Mucosa of stomach (tissue), 1 donor: ENCODE measurements around the gene PLIN4.
"Not testable (repeated sequence)": the region's sequence is repeated elsewhere in the genome, so short reads cannot be mapped to it uniquely, and the experiment has no call there.

Source experiments
- H3K27me3 ChIP-seq: one replicate; pipeline ENCODE4 v1.7.0; 2013; ENCODE audit warnings: mild to moderate bottlenecking, low read length; ENCODE audit not compliant: control insufficient read depth, insufficient read depth
- H3K36me3 ChIP-seq: one replicate; pipeline ENCODE4 v1.7.0; 2013; ENCODE audit warnings: low read length; ENCODE audit not compliant: control insufficient read depth, insufficient read depth
- H3K4me1 ChIP-seq: one replicate; pipeline ENCODE4 v1.7.0; 2013; ENCODE audit warnings: mild to moderate bottlenecking, low read length; ENCODE audit not compliant: control insufficient read depth, insufficient read depth
- H3K4me3 ChIP-seq: one replicate; pipeline ENCODE4 v1.7.0; 2013; ENCODE audit warnings: low read length
- H3K9ac ChIP-seq: one replicate; pipeline ENCODE4 v1.7.0; 2013; ENCODE audit warnings: mild to moderate bottlenecking, low read length, moderate library complexity
- H3K9me3 ChIP-seq: one replicate; pipeline ENCODE4 v1.7.0; 2013; ENCODE audit warnings: mild to moderate bottlenecking, low read length, moderate library complexity; ENCODE audit not compliant: control insufficient read depth
- donor health status: Pancreatic carcinoma.

Gene PLIN4

DNA sequence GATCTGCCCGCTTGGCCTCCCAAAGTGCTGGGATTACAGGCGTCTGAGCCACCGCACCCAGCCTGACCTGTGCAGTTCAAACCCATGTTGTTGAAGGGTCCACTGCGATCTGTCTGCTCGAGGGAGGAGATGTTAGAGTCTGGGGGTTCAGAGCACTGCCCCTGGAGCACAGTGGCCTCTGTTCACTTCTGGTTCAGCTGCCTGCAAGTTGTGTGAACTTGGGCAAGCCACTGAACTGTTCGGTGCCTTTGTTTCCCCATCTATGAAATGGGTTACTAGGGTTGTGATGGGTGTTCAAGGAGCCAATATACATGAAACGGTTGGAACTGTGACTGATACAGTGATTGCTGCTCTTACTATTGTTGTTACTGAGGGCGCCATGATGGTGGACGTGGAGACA lies 15.0 kb upstream of the PLIN4 start:
- no peak overlapping the region for H3K4me3 ChIP-seq
- peaks cover 4% of the 10 kb centered on the region for H3K27me3 ChIP-seq
- H3K36me3 ChIP-seq: no peaks in the 10 kb centered on the region
- no peak overlapping the region for H3K9ac ChIP-seq
- no peaks in the 10 kb centered on the region for H3K9me3 ChIP-seq
- peaks cover 19% of the 10 kb centered on the region for H3K4me1 ChIP-seq

GRCh38 chr19:4531562-4532165 lies 13.4 kb upstream of the PLIN4 start:
- H3K9me3 ChIP-seq: no peaks in the 10 kb centered on the region
- H3K27me3 ChIP-seq: peaks cover 3% of the 10 kb centered on the region

GRCh38 chr19:4529924-4530522 lies 11.7 kb upstream of the PLIN4 start:
- Histone ChIP-seq H3K4me1 (peaks cover 6% of the 10 kb centered on the region), H3K36me3 (no peaks in the 10 kb centered on the region), H3K9ac (no peak overlapping the region), H3K4me3 (no peak overlapping the region), H3K9me3 (no peaks in the 10 kb centered on the region), H3K27me3 (no peaks in the 10 kb centered on the region)

More at GRCh38 chr19:4531562-4532165, 13.4 kb upstream of the PLIN4 start:
- H3K4me1 ChIP-seq: peaks cover 15% of the 10 kb centered on the region
- no peak overlapping the region for H3K9ac ChIP-seq
- H3K36me3 ChIP-seq: no peaks in the 10 kb centered on the region
- no peak overlapping the region for H3K4me3 ChIP-seq

DNA sequence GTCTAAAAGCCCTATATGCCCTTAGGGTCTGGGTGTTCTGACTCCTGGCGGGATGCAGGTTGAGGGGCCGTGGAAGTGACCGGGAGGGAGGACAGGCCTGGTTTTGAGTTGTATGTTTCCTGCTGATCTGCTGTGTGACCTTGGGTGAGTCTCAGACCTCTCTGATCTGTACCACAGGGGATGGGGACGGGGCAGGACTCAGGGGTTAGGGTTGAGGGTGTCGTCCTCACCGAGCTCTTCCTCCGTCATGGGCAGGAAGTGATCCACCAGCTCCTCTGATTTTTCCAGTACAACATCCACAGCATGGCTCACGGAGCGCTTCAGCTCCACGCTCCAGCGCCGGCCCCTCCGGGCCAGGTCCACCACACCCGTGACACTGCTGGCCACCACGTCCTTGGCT lies 10.6 kb upstream of the PLIN4 start:
- Histone ChIP-seq H3K9ac (no peak overlapping the region), H3K27me3 (no peaks in the 10 kb centered on the region), H3K9me3 (no peaks in the 10 kb centered on the region), H3K4me3 (no peak overlapping the region), H3K4me1 (no peaks in the 10 kb centered on the region), H3K36me3 (no peaks in the 10 kb centered on the region)

GRCh38 chr19:4527377-4527776 lies 9.1 kb upstream of the PLIN4 start:
- not testable (repeated sequence) for H3K4me1 ChIP-seq, H3K27me3 ChIP-seq, H3K4me3 ChIP-seq, H3K9ac ChIP-seq, H3K9me3 ChIP-seq, H3K36me3 ChIP-seq

- H3K4me1 ChIP-seq: no peaks in the 10 kb centered on the region
- H3K4me3 ChIP-seq: no peak overlapping the region
- H3K9ac ChIP-seq: no peak overlapping the region
- no peaks in the 10 kb centered on the region for H3K9me3 ChIP-seq
- no peaks in the 10 kb centered on the region for H3K36me3 ChIP-seq
- no peaks in the 10 kb centered on the region for H3K27me3 ChIP-seq
Observed at GRCh38 chr19:4525563-4526002, 7.3 kb upstream of the PLIN4 start.

DNA sequence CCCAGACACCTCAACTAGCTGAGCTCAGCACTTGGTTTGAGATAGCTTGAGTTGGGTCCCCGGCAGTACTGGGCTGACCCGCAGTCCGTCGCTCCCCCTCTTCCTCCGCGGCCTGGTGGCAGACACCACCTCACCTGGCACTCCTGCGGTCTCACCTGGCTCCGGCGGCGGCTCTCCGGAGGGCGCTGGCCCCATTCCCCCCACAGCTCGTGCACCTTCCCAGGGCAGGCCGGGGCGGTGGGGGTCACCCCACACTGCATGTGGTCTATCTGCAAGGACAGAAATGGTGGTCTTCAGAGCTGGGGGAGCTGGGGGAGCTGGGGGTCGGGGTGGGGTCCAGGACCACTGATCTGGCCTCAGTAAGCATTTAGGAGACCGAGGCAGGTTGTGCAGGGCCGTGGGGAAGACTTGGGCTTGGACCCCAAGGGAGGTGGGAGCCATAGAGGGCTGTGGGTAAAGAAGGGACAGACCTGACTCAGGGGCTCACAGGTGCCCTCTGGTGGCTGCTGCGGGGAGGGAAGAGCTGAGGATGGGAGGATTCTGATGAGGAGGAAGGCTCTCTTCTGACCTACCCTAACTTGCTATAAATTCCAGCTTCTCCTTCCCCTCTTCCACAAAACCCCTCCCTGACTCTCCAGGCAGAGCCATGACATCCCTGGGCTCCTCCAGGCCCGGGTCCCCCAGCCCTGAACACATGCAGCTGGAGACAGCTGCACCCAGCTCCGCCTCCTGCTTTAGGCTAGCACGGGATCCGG lies 6.7 kb upstream of the PLIN4 start:
- Histone ChIP-seq H3K27me3 (no peaks in the 10 kb centered on the region), H3K9me3 (no peaks in the 10 kb centered on the region), H3K4me1 (no peaks in the 10 kb centered on the region), H3K4me3 (no peak overlapping the region), H3K36me3 (no peaks in the 10 kb centered on the region), H3K9ac (no peak overlapping the region)

DNA sequence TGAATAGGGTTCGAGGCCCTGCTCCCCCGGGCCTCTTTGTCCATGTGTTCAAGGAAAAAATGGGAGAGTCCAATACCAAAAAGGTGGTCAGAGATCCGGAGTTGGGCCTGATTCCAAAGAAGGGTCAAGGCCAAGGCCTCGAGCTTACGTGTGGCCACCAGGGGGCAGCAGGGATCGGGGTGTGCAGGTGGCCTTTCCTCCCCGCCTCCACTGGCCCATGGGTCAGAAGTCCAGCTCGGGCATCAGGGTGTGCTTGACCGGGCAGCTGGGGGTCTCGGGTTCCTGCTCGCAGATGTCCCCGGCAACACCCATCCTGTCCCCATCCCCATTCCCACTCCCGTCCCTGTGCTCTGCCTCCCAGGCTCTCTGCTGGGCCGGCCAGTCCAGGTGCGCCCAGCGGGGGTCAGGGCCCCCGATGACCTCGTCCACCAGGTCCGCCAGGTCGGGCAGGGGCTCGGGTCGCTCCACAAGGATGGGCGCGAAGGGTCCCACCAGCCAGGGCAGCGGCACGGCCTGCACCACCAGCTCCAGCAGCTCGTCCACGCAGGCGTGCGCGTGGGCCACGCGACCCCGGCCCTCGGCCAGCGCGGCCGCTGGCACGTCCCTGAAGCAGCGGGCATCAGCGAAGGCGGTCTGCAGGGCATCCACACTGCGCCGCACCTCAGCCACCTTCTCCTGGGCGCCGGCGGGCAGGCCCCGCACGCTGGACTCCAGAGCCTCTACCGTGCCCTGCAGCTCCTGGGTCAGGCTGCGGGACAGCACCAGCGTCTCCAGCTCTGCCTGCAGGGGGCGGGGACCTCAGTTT lies 5.2 kb upstream of the PLIN4 start:
- peaks cover 11% of the 10 kb centered on the region for H3K4me1 ChIP-seq
- peaks cover 4% of the 10 kb centered on the region for H3K27me3 ChIP-seq
- no peaks in the 10 kb centered on the region for H3K9me3 ChIP-seq
- no peak overlapping the region for H3K9ac ChIP-seq
- no peaks in the 10 kb centered on the region for H3K36me3 ChIP-seq
- H3K4me3 ChIP-seq: no peak overlapping the region

GRCh38 chr19:4522291-4523002 lies 4.2 kb upstream of the PLIN4 start:
- Histone ChIP-seq H3K27me3 (peaks cover 4% of the 10 kb centered on the region), H3K9ac (no peak overlapping the region), H3K4me1 (peaks cover 17% of the 10 kb centered on the region), H3K4me3 (no peak overlapping the region), H3K36me3 (no peaks in the 10 kb centered on the region), H3K9me3 (no peaks in the 10 kb centered on the region)

DNA sequence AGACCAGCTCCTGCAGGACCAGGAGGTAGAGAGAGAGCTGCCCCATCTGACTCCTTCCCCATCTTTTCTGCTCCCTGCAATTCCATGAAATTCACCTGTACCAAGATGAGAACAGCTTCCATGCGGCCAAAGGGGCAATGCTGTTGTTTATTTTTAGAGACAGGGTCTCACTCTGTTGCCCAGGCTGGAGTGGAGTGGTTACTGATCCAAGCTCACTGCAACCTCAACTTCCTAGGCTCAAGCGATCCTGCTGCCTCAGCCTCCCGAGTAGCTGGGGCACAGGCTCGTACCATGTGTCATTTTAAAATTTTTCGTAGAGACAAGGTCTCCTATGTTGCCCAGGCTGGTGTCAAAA lies 3.6 kb upstream of the PLIN4 start:
- Histone ChIP-seq H3K9ac (no peak overlapping the region), H3K9me3 (no peaks in the 10 kb centered on the region), H3K4me1 (peaks cover 17% of the 10 kb centered on the region), H3K27me3 (peaks cover 4% of the 10 kb centered on the region), H3K4me3 (no peak overlapping the region), H3K36me3 (no peaks in the 10 kb centered on the region)

DNA sequence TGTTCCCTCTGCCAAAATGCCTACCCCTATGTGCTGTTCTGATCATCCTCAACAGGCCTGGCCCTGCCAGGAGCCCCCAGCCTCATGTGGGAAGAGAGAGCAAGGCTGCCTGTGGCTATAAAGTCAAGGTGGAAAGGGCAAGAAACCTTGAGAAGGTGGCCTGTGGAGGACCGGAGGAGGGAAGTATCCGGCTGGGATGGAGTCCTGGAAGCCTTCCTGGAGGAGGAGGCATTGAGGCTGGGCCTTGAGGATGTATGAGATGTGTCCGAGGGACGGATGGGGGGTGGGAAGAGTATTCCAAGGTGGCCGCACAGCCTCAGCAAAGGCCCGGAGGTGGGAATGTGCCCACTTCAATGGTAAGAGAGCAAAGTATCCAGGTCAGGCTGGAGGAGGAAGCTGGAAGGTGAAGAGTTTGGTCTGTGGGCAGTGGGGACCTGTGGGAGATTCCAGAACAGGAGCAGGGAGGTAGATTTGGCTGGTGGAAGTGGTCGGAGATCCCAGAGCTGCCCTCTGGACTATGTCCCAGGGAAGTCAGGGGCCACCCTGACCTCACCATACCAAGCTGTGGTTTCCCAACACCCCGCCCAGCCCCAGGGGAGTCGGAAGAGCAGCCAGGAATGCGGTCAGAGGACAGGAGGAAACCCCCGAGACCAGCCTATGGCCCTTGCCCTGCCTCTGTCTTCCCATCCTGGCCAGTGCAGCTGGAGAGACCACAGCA lies 3.0 kb upstream of the PLIN4 start:
- Histone ChIP-seq H3K27me3 (peaks cover 4% of the 10 kb centered on the region), H3K9ac (no peak overlapping the region), H3K4me1 (peaks cover 17% of the 10 kb centered on the region), H3K4me3 (no peak overlapping the region), H3K36me3 (no peaks in the 10 kb centered on the region), H3K9me3 (no peaks in the 10 kb centered on the region)
